GM12864 (cell line): ENCODE data around the gene BPGM.

Source experiments
- DNase-seq: peaks from one replicate; pipeline ENCODE4 v3.0.0-alpha.2; 2011; ENCODE audit warnings: low read depth
- H3K4me3 ChIP-seq: 2 replicates; pipeline ENCODE4 v1.5.1; 2011; ENCODE audit warnings: mild to moderate bottlenecking, low read depth, low read length, control low read depth
- CTCF ChIP-seq: IDR thresholded peaks from 2 replicates; pipeline ENCODE4 v1.5.1; 2011; ENCODE audit warnings: low read depth, mild to moderate bottlenecking, moderate library complexity, low read length, control low read depth, inconsistent platforms; ENCODE audit errors: missing control alignments

Gene BPGM

GRCh38 chr7:134724606-134725005 lies 78.0 kb downstream of the BPGM start:
- no peak for DNase-seq
- H3K4me3 ChIP-seq = no peak overlapping the region
- TF ChIP-seq CTCF = peak; percentile 69

GRCh38 chr7:134726581-134726980 lies 79.9 kb downstream of the BPGM start:
- no peak for DNase-seq
- no peak overlapping the region for H3K4me3 ChIP-seq
- no peak for TF ChIP-seq CTCF

- TF ChIP-seq CTCF = no peak
- no peak overlapping the region for H3K4me3 ChIP-seq
- no peak for DNase-seq
Observed at GRCh38 chr7:134727711-134728110, 81.1 kb downstream of the BPGM start.
